K562 (cell line): ENCODE data around the gene AMDHD2. TPM values are rescaled to one million over a fixed set of nuclear protein-coding genes. Genes with fewer than 3 reads are reported as not detected.

Experiments used
- CBFA2T2 ChIP-seq: fragments of 450-650 bp; conservative IDR thresholded peaks from 2 replicates; pipeline ENCODE4 v1.6.1; 2017; ENCODE audit warnings: mild to moderate bottlenecking
- ETS2 ChIP-seq: IDR thresholded peaks from 2 replicates; pipeline ENCODE4 v1.6.1; 2016; ENCODE audit warnings: borderline replicate concordance, missing genetic modification characterization, mild to moderate bottlenecking, moderate library complexity, missing compliant biosample characterization; ENCODE audit not compliant: poor library complexity, severe bottlenecking
- EZH2 ChIP-seq: IDR thresholded peaks from 2 replicates; pipeline ENCODE4 v1.6.1; 2012; ENCODE audit warnings: low read depth, mild to moderate bottlenecking, inconsistent platforms, low read length, borderline replicate concordance
- HDAC1 ChIP-seq, 2 experiments: fragments of 450-650 bp; IDR thresholded peaks; 2 replicates each; pipeline ENCODE4 v1.6.1; 2016 to 2017; ENCODE audit warnings: inconsistent platforms in 1 of 2, mild to moderate bottlenecking in 1 of 2, moderate library complexity in 1 of 2
- KLF10 ChIP-seq: fragments of 250-450 bp; sonication (Bioruptor Pico); IDR thresholded peaks from 2 replicates; pipeline ENCODE4 v1.6.1; 2021; ENCODE audit warnings: matching md5 sums
- SOX6 ChIP-seq: fragments of 450-650 bp; IDR thresholded peaks from 2 replicates; pipeline ENCODE4 v1.6.1; 2014; ENCODE audit warnings: mild to moderate bottlenecking
- ZFP30 ChIP-seq: fragments of 250-450 bp; sonication (Bioruptor Pico); IDR thresholded peaks from 2 replicates; pipeline ENCODE4 v1.8.0; 2022; ENCODE audit warnings: moderate library complexity, mild to moderate bottlenecking, inconsistent platforms, borderline replicate concordance
- ZNF23 ChIP-seq: fragments of 250-450 bp; sonication (Bioruptor Pico); IDR thresholded peaks from 2 replicates; pipeline ENCODE4 v1.4.0; 2020; ENCODE audit warnings: mild to moderate bottlenecking
- ZNF41 ChIP-seq: fragments of 250-450 bp; sonication (Bioruptor Pico); conservative IDR thresholded peaks from 2 replicates; pipeline ENCODE4 v1.4.0; 2020; ENCODE audit warnings: mild to moderate bottlenecking
- ZNF583 ChIP-seq: fragments of 250-450 bp; sonication (Bioruptor Pico); IDR thresholded peaks from 2 replicates; pipeline ENCODE4 v1.4.0; 2020
- polyA plus RNA-seq, 8 experiments: library from polyadenylated mRNA; depleted of rRNA in 4 of 8; stranded (reverse) in 5 of 8; unstranded in 3 of 8; fragments of >200 nt; fragmentation: Nextera tagmentation in 2 of 8; fragmentation: Illumina TruSeq in 1 of 8; extraction: Ambion mirVana in 2 of 8; extraction: Trizol in 1 of 8; gene quantifications; 2 replicates each; pipeline versions ENCODE4 v1.2.1 to v1.2.3, GENCODE V29; 2011 to 2014; ENCODE audit warnings: inconsistent platforms in 1 of 8, missing spikeins in 1 of 8
- total RNA-seq, 7 experiments: library from RNA; depleted of rRNA in 6 of 7; stranded (reverse); fragments of >200 nt in 6 of 7; fragmentation: Illumina TruSeq in 2 of 7; extraction: Trizol in 2 of 7; gene quantifications; 2 replicates each; pipeline versions ENCODE4 v1.2.1 to v1.2.3, GENCODE V29; 2011 to 2021; ENCODE audit warnings: low replicate concordance in 1 of 7
- TF ChIP-seq, protein P1 (sequence below): fragments of 150-350 bp; IDR thresholded peaks from 2 replicates; pipeline ENCODE4 v1.6.1; 2014; ENCODE audit warnings: low read depth, mild to moderate bottlenecking, low read length, borderline replicate concordance
- TF ChIP-seq, protein P2 (sequence below): fragments of 450-650 bp; formaldehyde crosslinking; IDR thresholded peaks from 2 replicates; pipeline ENCODE4 v1.4.0; 2020; ENCODE audit warnings: mild to moderate bottlenecking, moderate library complexity
- TF ChIP-seq, protein P3 (sequence below), 3 experiments: fragments of 200-800 bp in 1 of 3; fragments of 250-450 bp in 1 of 3; fragments of 450-650 bp in 1 of 3; sonication (Bioruptor Pico) in 1 of 3; sonication (Bioruptor generic) in 1 of 3; formaldehyde crosslinking in 1 of 3; IDR thresholded peaks; 2 replicates each; pipeline versions ENCODE4 v1.6.1 to v1.8.0; 2016 to 2022; ENCODE audit warnings: mild to moderate bottlenecking in 2 of 3, missing genetic modification characterization in 2 of 3, missing compliant biosample characterization in 1 of 3, moderate library complexity in 1 of 3
- TF ChIP-seq, protein P4 (sequence below): fragments of 450-650 bp; formaldehyde crosslinking; IDR thresholded peaks from 2 replicates; pipeline ENCODE4 v1.4.0; 2020; ENCODE audit warnings: mild to moderate bottlenecking, mixed read lengths

The AMDHD2 gene
- total and polyA plus RNA-seq, 9 of the 15 experiments (the other 6 are each of a cell fraction or from before 2014, with no cell fraction given): 0.38 to 56.9 (median 18.3) TPM; not detected in 1

DNA sequence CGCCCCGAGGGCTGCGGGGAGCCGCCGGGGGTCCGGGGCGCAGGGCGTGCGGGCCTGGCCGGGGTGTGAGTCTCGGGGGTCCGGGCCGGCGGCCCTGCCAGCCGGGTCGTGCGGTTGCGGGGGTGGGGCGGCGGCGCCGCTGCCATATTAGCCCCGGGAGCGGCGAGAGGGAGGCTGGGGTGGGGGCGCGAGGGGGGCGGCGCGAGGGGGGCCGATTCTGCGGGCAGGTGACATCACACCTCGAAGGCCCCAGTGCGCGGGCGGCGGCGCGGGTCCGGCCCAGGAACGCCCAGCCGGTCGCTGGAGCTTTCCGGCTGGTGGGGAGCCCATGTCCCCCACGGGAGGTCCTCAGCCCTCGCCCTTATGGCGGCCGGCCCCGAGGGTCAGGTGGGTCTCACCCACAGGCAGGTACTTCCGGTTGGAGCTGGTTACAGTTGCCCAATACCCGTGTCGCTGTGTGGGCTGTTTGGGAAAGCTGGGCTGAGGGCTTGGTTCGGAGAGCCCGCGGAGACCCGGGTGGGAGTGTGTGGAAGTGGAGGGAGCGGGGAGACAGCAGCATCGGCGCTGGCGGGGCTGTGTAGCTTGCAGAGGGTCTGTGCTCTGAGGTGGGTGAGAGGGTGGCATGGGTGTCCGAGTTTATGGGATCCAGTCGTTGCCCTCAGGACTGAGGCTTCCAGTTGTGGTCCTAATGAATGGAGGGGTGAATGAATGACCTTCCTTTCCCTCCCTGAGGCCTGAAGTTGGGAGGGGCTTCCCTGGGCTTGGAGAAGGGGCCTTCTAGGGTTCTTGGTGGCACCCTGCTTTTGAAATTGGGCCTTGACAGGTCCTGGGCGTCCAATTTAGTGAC is 5.6 kb upstream of the AMDHD2 start (continued):
- TF ChIP-seq, protein P1, sequence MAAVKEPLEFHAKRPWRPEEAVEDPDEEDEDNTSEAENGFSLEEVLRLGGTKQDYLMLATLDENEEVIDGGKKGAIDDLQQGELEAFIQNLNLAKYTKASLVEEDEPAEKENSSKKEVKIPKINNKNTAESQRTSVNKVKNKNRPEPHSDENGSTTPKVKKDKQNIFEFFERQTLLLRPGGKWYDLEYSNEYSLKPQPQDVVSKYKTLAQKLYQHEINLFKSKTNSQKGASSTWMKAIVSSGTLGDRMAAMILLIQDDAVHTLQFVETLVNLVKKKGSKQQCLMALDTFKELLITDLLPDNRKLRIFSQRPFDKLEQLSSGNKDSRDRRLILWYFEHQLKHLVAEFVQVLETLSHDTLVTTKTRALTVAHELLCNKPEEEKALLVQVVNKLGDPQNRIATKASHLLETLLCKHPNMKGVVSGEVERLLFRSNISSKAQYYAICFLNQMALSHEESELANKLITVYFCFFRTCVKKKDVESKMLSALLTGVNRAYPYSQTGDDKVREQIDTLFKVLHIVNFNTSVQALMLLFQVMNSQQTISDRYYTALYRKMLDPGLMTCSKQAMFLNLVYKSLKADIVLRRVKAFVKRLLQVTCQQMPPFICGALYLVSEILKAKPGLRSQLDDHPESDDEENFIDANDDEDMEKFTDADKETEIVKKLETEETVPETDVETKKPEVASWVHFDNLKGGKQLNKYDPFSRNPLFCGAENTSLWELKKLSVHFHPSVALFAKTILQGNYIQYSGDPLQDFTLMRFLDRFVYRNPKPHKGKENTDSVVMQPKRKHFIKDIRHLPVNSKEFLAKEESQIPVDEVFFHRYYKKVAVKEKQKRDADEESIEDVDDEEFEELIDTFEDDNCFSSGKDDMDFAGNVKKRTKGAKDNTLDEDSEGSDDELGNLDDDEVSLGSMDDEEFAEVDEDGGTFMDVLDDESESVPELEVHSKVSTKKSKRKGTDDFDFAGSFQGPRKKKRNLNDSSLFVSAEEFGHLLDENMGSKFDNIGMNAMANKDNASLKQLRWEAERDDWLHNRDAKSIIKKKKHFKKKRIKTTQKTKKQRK: no peak
- TF ChIP-seq ZNF41 (CRISPR knock-in tag) (no peak), KLF10 (CRISPR knock-in tag) (no peak), CBFA2T2 (no peak), ZNF583 (no peak), ZNF23 (CRISPR knock-in tag) (no peak), SOX6 (no peak), ZFP30 (CRISPR knock-in tag) (no peak), ETS2 (tag) (no peak), HDAC1 (IDR thresholded peaks at IDR 0.05) (peak in 1 of 2 experiments; percentile 14; a peak in 1 of 4 replicates), EZH2 (no peak)
- TF ChIP-seq, protein P2, sequence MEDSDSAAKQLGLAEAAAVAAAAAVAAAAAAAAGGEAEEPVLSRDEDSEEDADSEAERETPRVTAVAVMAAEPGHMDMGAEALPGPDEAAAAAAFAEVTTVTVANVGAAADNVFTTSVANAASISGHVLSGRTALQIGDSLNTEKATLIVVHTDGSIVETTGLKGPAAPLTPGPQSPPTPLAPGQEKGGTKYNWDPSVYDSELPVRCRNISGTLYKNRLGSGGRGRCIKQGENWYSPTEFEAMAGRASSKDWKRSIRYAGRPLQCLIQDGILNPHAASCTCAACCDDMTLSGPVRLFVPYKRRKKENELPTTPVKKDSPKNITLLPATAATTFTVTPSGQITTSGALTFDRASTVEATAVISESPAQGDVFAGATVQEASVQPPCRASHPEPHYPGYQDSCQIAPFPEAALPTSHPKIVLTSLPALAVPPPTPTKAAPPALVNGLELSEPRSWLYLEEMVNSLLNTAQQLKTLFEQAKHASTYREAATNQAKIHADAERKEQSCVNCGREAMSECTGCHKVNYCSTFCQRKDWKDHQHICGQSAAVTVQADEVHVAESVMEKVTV (CRISPR knock-in tag): no peak
- TF ChIP-seq, protein P3, sequence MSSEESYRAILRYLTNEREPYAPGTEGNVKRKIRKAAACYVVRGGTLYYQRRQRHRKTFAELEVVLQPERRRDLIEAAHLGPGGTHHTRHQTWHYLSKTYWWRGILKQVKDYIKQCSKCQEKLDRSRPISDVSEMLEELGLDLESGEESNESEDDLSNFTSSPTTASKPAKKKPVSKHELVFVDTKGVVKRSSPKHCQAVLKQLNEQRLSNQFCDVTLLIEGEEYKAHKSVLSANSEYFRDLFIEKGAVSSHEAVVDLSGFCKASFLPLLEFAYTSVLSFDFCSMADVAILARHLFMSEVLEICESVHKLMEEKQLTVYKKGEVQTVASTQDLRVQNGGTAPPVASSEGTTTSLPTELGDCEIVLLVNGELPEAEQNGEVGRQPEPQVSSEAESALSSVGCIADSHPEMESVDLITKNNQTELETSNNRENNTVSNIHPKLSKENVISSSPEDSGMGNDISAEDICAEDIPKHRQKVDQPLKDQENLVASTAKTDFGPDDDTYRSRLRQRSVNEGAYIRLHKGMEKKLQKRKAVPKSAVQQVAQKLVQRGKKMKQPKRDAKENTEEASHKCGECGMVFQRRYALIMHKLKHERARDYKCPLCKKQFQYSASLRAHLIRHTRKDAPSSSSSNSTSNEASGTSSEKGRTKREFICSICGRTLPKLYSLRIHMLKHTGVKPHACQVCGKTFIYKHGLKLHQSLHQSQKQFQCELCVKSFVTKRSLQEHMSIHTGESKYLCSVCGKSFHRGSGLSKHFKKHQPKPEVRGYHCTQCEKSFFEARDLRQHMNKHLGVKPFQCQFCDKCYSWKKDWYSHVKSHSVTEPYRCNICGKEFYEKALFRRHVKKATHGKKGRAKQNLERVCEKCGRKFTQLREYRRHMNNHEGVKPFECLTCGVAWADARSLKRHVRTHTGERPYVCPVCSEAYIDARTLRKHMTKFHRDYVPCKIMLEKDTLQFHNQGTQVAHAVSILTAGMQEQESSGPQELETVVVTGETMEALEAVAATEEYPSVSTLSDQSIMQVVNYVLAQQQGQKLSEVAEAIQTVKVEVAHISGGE (CRISPR knock-in tag; IDR thresholded peaks at IDR 0.05): no peak
- TF ChIP-seq, protein P4, sequence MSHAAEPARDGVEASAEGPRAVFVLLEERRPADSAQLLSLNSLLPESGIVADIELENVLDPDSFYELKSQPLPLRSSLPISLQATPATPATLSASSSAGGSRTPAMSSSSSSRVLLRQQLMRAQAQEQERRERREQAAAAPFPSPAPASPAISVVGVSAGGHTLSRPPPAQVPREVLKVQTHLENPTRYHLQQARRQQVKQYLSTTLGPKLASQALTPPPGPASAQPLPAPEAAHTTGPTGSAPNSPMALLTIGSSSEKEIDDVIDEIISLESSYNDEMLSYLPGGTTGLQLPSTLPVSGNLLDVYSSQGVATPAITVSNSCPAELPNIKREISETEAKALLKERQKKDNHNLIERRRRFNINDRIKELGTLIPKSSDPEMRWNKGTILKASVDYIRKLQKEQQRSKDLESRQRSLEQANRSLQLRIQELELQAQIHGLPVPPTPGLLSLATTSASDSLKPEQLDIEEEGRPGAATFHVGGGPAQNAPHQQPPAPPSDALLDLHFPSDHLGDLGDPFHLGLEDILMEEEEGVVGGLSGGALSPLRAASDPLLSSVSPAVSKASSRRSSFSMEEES: no peak
